VCaP (cell line): Measurements from ENCODE around the gene CAPN12.

Experiments used
- H3K27ac ChIP-seq: fragments of 450-650 bp; 2 replicates; pipeline ENCODE4 v1.5.1; 2017
- TF ChIP-seq, protein P1 (sequence below): fragments of 450-650 bp; conservative IDR thresholded peaks from 2 replicates; pipeline ENCODE4 v1.5.1; 2017; ENCODE audit warnings: mild to moderate bottlenecking, moderate library complexity

The CAPN12 gene

DNA sequence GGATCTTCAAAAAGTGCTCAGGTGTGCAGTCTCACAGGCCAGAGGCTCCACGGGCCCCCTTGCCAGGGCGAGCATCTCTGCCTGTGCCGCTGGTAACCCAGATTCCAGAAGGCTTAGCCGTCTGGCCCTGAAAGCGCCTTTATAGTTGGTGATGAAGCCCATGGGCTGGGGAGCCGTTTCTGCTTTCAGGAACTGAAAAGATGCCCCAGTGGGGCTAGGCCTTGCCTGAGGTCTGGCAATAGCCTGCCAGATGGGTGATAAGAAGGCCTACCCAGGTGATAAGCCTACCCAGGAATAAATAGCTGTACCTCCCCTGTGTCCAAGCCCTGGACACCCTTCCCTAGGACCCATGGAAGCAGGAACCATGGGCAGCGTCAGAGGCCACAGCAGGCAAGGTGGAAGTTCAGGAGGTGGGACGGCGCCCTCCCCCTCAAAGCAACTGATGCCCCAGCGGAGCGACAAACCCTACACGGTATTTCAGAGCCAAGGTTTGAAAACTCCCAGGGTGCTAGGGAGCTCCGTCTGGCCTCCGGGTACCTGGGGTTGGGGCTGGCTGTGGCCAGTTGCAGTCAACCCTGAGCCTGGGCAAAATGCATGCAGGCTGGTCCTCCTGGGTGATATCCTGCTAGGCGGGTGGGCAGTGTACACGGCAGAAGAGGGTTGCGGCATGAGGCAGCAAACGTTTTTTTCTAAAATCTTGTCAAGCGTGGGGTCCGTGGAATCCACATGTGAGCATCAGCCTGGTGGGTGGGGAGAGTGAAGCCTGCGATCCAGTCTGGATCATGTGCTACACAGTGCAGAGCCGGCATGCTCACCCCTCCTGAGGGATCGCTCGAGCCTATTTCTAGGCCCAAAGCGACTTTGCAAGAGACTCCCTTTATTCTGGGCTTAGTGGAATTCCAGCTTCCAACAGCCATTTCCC, 51.6 kb downstream of the CAPN12 start:
- no peak overlapping the region for H3K27ac ChIP-seq
- TF ChIP-seq, protein P1, sequence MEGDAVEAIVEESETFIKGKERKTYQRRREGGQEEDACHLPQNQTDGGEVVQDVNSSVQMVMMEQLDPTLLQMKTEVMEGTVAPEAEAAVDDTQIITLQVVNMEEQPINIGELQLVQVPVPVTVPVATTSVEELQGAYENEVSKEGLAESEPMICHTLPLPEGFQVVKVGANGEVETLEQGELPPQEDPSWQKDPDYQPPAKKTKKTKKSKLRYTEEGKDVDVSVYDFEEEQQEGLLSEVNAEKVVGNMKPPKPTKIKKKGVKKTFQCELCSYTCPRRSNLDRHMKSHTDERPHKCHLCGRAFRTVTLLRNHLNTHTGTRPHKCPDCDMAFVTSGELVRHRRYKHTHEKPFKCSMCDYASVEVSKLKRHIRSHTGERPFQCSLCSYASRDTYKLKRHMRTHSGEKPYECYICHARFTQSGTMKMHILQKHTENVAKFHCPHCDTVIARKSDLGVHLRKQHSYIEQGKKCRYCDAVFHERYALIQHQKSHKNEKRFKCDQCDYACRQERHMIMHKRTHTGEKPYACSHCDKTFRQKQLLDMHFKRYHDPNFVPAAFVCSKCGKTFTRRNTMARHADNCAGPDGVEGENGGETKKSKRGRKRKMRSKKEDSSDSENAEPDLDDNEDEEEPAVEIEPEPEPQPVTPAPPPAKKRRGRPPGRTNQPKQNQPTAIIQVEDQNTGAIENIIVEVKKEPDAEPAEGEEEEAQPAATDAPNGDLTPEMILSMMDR: no peak

- H3K27ac ChIP-seq: no peak overlapping the region
- TF ChIP-seq, protein P1: no peak
These were observed 52.3 kb downstream of the CAPN12 start for GRCh38 chr19:38691938-38692457.

DNA sequence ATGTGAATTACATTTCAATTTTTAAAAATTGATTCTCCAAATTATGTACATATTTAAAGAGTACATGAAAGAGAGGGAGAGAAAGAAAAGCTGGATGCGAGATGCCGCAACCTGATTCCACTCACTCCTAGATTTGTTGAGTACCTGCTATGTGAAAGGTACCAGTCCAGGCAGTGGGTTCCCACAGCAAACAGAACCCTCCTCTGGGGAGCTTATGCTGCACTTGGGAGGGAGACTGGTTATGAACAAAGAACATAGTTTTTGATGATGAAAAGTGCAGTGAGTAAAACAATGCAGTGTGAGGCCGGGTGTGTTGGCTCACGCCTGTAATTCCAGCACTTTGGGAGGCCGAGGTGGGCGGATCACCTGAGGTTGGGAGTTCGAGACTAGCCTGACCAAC, 53.4 kb downstream of the CAPN12 start:
- TF ChIP-seq, protein P1: no peak
- H3K27ac ChIP-seq: no peak overlapping the region

DNA sequence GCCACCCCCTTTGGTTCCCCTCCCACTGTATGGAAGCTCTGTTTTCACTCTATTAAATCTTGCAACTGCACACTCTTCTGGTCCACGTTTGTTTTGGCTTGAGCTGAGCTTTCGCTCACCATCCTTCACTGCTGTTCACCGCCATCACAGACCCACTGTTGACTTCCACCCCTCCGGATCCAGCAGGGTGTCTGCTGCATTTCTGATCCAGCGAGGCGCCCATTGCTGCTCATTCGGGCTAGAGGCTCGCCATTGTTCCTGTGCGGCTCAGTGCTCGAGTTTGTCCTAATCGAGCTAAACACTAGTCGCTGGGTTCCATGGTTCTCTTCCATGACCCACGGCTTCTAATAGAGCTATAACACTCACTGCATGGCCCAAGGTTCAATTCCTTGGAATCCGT, 54.1 kb downstream of the CAPN12 start:
- no peak overlapping the region for H3K27ac ChIP-seq
- TF ChIP-seq, protein P1: no peak

- H3K27ac ChIP-seq: no peak overlapping the region
- TF ChIP-seq, protein P1: no peak
These were observed 56.4 kb downstream of the CAPN12 start for GRCh38 chr19:38687837-38688378.

DNA sequence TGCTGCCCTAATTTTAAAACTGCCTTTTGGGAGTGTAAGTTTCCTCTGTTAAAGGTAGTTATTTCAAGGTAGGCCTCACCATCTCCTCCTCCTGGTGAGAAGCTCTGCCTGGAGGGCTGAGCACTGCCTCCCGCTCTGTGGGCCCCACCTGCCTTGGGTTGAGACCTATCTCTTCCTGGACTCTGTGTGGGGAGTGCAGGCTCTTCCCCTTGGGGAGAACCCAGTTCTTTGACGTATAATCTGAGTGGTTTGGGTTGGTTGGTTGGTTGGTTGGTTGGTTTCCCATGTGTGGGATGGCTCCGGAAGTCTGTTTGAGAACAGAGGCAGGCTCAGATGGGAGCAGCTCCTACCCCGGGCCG, 57.8 kb downstream of the CAPN12 start:
- no peak overlapping the region for H3K27ac ChIP-seq
- TF ChIP-seq, protein P1: no peak

DNA sequence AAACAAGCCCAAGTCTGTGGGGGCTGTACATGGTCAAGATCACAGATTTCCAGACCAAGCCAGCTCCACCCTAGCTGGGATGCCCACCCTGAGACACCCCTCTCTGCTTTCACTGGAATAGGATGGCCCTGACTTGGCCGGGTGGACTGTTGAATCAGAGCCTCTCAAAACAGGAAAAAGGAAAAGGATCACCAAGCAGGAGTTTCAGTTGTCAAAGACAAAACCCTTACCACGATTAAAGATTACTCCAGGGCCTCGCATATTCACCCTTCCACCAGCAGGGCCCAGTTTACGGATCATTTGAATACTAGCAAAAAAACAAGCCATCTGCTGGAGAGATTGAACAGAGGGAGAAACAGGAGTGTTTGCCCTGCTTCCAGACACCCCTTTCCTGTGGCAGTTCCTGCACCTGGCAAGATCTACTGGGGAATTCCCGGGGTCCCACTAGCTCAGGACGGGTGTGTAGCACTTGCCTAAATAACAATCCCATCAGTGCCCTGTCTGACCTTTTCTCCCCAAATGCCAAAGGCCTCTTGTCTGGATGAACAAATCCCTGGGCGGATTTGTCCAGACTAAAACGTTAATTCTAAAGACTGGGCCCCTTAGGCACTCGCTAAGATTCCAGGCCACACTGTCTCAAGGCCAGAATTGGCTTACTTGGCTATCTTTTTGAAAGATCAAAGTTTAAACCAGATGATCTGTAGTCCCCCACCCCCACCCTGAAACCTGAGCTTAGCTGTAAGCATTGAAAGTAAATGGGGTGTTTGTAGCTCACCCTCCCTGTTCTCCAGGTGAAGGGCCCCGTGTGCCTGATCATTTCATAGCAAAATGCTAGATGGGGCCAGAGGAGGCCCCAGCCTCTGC, 58.4 kb downstream of the CAPN12 start:
- TF ChIP-seq, protein P1: peak; percentile 52
- peak overlapping the region; percentile 9; the same call in 1 of the 2 replicates for H3K27ac ChIP-seq
